ENCODE data around the gene CCDC180. TPM values are rescaled to one million over a fixed set of nuclear protein-coding genes. Genes with fewer than 3 reads are reported as not detected.
"Not testable (repeated sequence)": the region's sequence is repeated elsewhere in the genome, so short reads cannot be mapped to it uniquely, and the experiment has no call there.

Gene CCDC180
- total RNA-seq, 2 donors from 2014 or later: 1.6 to 22.8 TPM

GRCh38 chr9:97324954-97325353, 17.5 kb downstream of the CCDC180 start:
- H3K4me3 ChIP-seq: no peak overlapping the region
- H3K27ac ChIP-seq: no peak overlapping the region
- peaks cover 0 to 3% of the 10 kb centered on the region in 2 donors for H3K36me3 ChIP-seq
- no peak for DNase-seq (ENCODE audit: low spot score)
- H3K9me3 ChIP-seq: no peaks in the 10 kb centered on the region
- no peaks in the 10 kb centered on the region for H3K4me1 ChIP-seq (replicated peaks)
- 96% methylated on average over 5 of the region's 5 CpGs for WGBS
- intact Hi-C loops (cut with DNase I): no loop called here
- H3K27me3 ChIP-seq (replicated peaks; ENCODE audit: insufficient read depth): no peaks in the 10 kb centered on the region
- TF ChIP-seq CTCF (IDR thresholded peaks at IDR 0.05) (no peak), POLR2A (IDR thresholded peaks at IDR 0.05) (no peak)

GRCh38 chr9:97327562-97327961, 20.1 kb downstream of the CCDC180 start:
- intact Hi-C loops (cut with DNase I): no loop called here
- Histone ChIP-seq H3K4me1 (replicated peaks) (no peaks in the 10 kb centered on the region), H3K36me3 (peaks cover 0 to 3% of the 10 kb centered on the region in 2 donors), H3K27me3 (replicated peaks; ENCODE audit: insufficient read depth) (no peaks in the 10 kb centered on the region), H3K9me3 (no peaks in the 10 kb centered on the region), H3K27ac (no peak overlapping the region), H3K4me3 (no peak overlapping the region)
- TF ChIP-seq POLR2AphosphoS5 (IDR thresholded peaks at IDR 0.05) (no peak), CTCF (IDR thresholded peaks at IDR 0.05) (no peak), POLR2A (IDR thresholded peaks at IDR 0.05) (no peak)
- DNase-seq (ENCODE audit: low spot score): no peak
- 87% methylated on average over 6 of the region's 6 CpGs for WGBS

GRCh38 chr9:97332993-97333392, 25.5 kb downstream of the CCDC180 start:
- 95% methylated on average over 3 of the region's 3 CpGs for WGBS

GRCh38 chr9:97335622-97336021, 28.2 kb downstream of the CCDC180 start:
- WGBS: 93% methylated on average over 7 of the region's 7 CpGs
- H3K27ac ChIP-seq; H3K27me3 ChIP-seq (replicated peaks; ENCODE audit: insufficient read depth); H3K36me3 ChIP-seq; H3K4me1 ChIP-seq (replicated peaks); intact Hi-C loops (cut with DNase I); H3K4me3 ChIP-seq; DNase-seq (ENCODE audit: low spot score); H3K9me3 ChIP-seq: not testable (repeated sequence)

More at GRCh38 chr9:97332993-97333392, 25.5 kb downstream of the CCDC180 start:
- H3K4me1 ChIP-seq (replicated peaks): no peaks in the 10 kb centered on the region
- DNase-seq (ENCODE audit: low spot score): no peak
- intact Hi-C loops (cut with DNase I): no loop called here
- H3K36me3 ChIP-seq: no peaks in the 10 kb centered on the region
- no peaks in the 10 kb centered on the region for H3K9me3 ChIP-seq
- no peak overlapping the region for H3K4me3 ChIP-seq
- H3K27ac ChIP-seq: no peak overlapping the region
- no peaks in the 10 kb centered on the region for H3K27me3 ChIP-seq (replicated peaks; ENCODE audit: insufficient read depth)
- TF ChIP-seq POLR2A (IDR thresholded peaks at IDR 0.05): no peak
- TF ChIP-seq CTCF (IDR thresholded peaks at IDR 0.05): no peak
- no peak for TF ChIP-seq POLR2AphosphoS5 (IDR thresholded peaks at IDR 0.05)

- 95% methylated on average over 10 of the region's 10 CpGs for WGBS
- intact Hi-C loops (cut with DNase I): no loop called here
- no peak overlapping the region for H3K27ac ChIP-seq
- no peak overlapping the region for H3K4me3 ChIP-seq
- H3K36me3 ChIP-seq: no peaks in the 10 kb centered on the region
- no peak for TF ChIP-seq POLR2A (IDR thresholded peaks at IDR 0.05)
- no peak for TF ChIP-seq POLR2AphosphoS5 (IDR thresholded peaks at IDR 0.05)
- no peak for TF ChIP-seq CTCF (IDR thresholded peaks at IDR 0.05)
- H3K27me3 ChIP-seq (replicated peaks; ENCODE audit: insufficient read depth): no peaks in the 10 kb centered on the region
- DNase-seq (ENCODE audit: low spot score): no peak
- no peaks in the 10 kb centered on the region for H3K4me1 ChIP-seq (replicated peaks)
- H3K9me3 ChIP-seq: no peaks in the 10 kb centered on the region
Measured at GRCh38 chr9:97348871-97349270, 41.4 kb downstream of the CCDC180 start.

Data from prostate gland (tissue), 2 donors.